D341Med (cell line): ENCODE measurements around the gene RDM1.
"Not testable (repeated sequence)": the region's sequence is repeated elsewhere in the genome, so short reads cannot be mapped to it uniquely, and the experiment has no call there.

ENCODE experiments used
- DNase-seq: peaks from one replicate; pipeline ENCODE4 v3.0.0; 2012; ENCODE audit warnings: low spot score

Gene RDM1

GRCh38 chr17:35930211-35931065 is at the start of gene RDM1:
TSS of gene RDM1 (minus strand) at chr17:35930773. CDS start at chr17:35930727, 46 bp downstream.
- DNase-seq = peak; percentile 88

- DNase-seq = no peak
Measured at GRCh38 chr17:35978346-35978745, 47.8 kb upstream of the RDM1 start.

GRCh38 chr17:35977509-35977908 is 46.9 kb upstream of the RDM1 start:
- DNase-seq = no peak

GRCh38 chr17:35973333-35974260 is 43.0 kb upstream of the RDM1 start:
- no peak for DNase-seq

- DNase-seq = no peak
Measured at GRCh38 chr17:35972945-35973332, 42.4 kb upstream of the RDM1 start.

- DNase-seq = no peak
Measured at GRCh38 chr17:35972535-35972934, 42.0 kb upstream of the RDM1 start.

GRCh38 chr17:35972066-35972465 is 41.5 kb upstream of the RDM1 start:
- no peak for DNase-seq

- peak; percentile 82 for DNase-seq
Measured at GRCh38 chr17:35969558-35970380, 39.2 kb upstream of the RDM1 start.

GRCh38 chr17:35968520-35969054 is 38.0 kb upstream of the RDM1 start:
- DNase-seq = no peak

- no peak for DNase-seq
Measured at GRCh38 chr17:35965272-35965671, 34.7 kb upstream of the RDM1 start.

- no peak for DNase-seq
Measured at GRCh38 chr17:35963663-35964062, 33.1 kb upstream of the RDM1 start.

GRCh38 chr17:35953720-35954119 is 23.1 kb upstream of the RDM1 start:
- no peak for DNase-seq

GRCh38 chr17:35949401-35949800 is 18.8 kb upstream of the RDM1 start:
- no peak for DNase-seq

- DNase-seq = no peak
Measured at GRCh38 chr17:35948092-35948491, 17.5 kb upstream of the RDM1 start.

GRCh38 chr17:35947156-35947585 is 16.6 kb upstream of the RDM1 start:
- DNase-seq = peak; percentile 68

GRCh38 chr17:35944151-35944550 is 13.6 kb upstream of the RDM1 start:
- DNase-seq = no peak

GRCh38 chr17:35943537-35943936 is 13.0 kb upstream of the RDM1 start, which contains the start of gene LYZL6:
TSS of gene LYZL6 (minus strand) at chr17:35943713. CDS start at chr17:35939356, 4,357 bp downstream.
- DNase-seq = no peak

GRCh38 chr17:35942588-35943186 is 12.1 kb upstream of the RDM1 start:
- no peak for DNase-seq

GRCh38 chr17:35938492-35938891 is 7.9 kb upstream of the RDM1 start:
- DNase-seq = not testable (repeated sequence)

- no peak for DNase-seq
Measured at GRCh38 chr17:35936063-35936462, 5.5 kb upstream of the RDM1 start.

- DNase-seq = no peak
Measured at GRCh38 chr17:35934760-35935159, 4.2 kb upstream of the RDM1 start.
